H1 (cell line): Measurements from ENCODE around the gene SERAC1. TPM values are rescaled to one million over a fixed set of nuclear protein-coding genes. Genes with fewer than 3 reads are reported as not detected.

Source experiments
- CTCF ChIA-PET: fragments of 300-600 bp; sonication (Branson Sonifier 250); formaldehyde crosslinking; loops from one replicate; lab custom pipeline; 2021; ENCODE audit not compliant: partially characterized antibody; lab: Charles Lee
- POLR2A ChIA-PET: fragments of 300-600 bp; sonication (Branson Sonifier 250); formaldehyde crosslinking; loops from one replicate; lab custom pipeline; 2021; ENCODE audit warnings: inconsistent platforms; ENCODE audit not compliant: partially characterized antibody; lab: Charles Lee
- DNase-seq, 2 experiments: peaks; one replicate each; pipeline versions ENCODE4 v3.0.0 to v3.0.0-alpha.2; 2010 to 2022; ENCODE audit warnings: low spot score in 2 of 2, low read depth in 1 of 2, mixed read lengths in 1 of 2
- FAIRE-seq: peaks from 2 replicates; lab custom pipeline; 2011; peaks lifted over from hg19 to GRCh38; lab: Jason Lieb, UNC
- H2AFZ ChIP-seq: 2 replicates; pipeline ENCODE4 v1.8.1; 2012; ENCODE audit warnings: low read length, inconsistent platforms
- H2AK5ac ChIP-seq: 2 replicates; pipeline ENCODE4 v1.6.1; 2013; ENCODE audit warnings: low read depth, low read length
- H2BK120ac ChIP-seq: replicated peaks from 2 replicates; pipeline ENCODE3; 2013; ENCODE audit warnings: low read depth, low read length, inconsistent platforms
- H2BK12ac ChIP-seq: 2 replicates; pipeline ENCODE4 v1.6.1; 2013; ENCODE audit warnings: low read depth, low read length
- H2BK15ac ChIP-seq: 2 replicates; pipeline ENCODE4 v1.6.1; 2013; ENCODE audit warnings: low read length
- H2BK20ac ChIP-seq: 2 replicates; pipeline ENCODE4 v1.6.1; 2013; ENCODE audit warnings: low read length
- H2BK5ac ChIP-seq: 2 replicates; pipeline ENCODE4 v1.6.1; 2013; ENCODE audit warnings: low read depth, low read length
- H3K14ac ChIP-seq: 2 replicates; pipeline ENCODE4 v1.6.1; 2013; ENCODE audit warnings: inconsistent platforms; ENCODE audit not compliant: insufficient read length
- H3K18ac ChIP-seq: 2 replicates; pipeline ENCODE4 v1.6.1; 2013; ENCODE audit warnings: low read length; ENCODE audit errors: extremely low read depth
- H3K23ac ChIP-seq: 2 replicates; pipeline ENCODE4 v1.6.1; 2013; ENCODE audit warnings: inconsistent platforms; ENCODE audit not compliant: insufficient read length
- H3K23me2 ChIP-seq: 2 replicates; pipeline ENCODE4 v1.6.1; 2013; ENCODE audit warnings: low read depth, low read length
- H3K27ac ChIP-seq: 2 replicates; pipeline ENCODE4 v1.6.1; 2011; ENCODE audit warnings: low read depth, low read length, inconsistent platforms
- H3K27me3 ChIP-seq, 4 experiments: replicated peaks in 1 of 4; 1 replicate in 1 of 4; 2 replicates in 3 of 4; pipeline versions ENCODE4 v1.6.1 to v1.8.1; 2011 to 2013; ENCODE audit warnings: low read length in 3 of 4, mild to moderate bottlenecking in 3 of 4, inconsistent platforms in 2 of 4, mixed read lengths in 2 of 4, moderate library complexity in 1 of 4; ENCODE audit not compliant: control insufficient read depth in 3 of 4, insufficient read depth in 3 of 4; ENCODE audit errors: extremely low read depth in 1 of 4
- H3K36me3 ChIP-seq, 4 experiments: 2 replicates each; pipeline versions ENCODE4 v1.6.1 to v1.8.1; 2011 to 2013; ENCODE audit warnings: mild to moderate bottlenecking in 4 of 4, low read length in 3 of 4, moderate library complexity in 2 of 4, control low read depth in 1 of 4, inconsistent platforms in 1 of 4; ENCODE audit not compliant: insufficient read depth in 4 of 4, control insufficient read depth in 2 of 4
- H3K4ac ChIP-seq: replicated peaks from 2 replicates; pipeline ENCODE3; 2013; ENCODE audit warnings: low read length, low read depth, mixed read lengths, inconsistent platforms; ENCODE audit not compliant: insufficient read length
- H3K4me1 ChIP-seq, 4 experiments: replicated peaks in 1 of 4; 1 replicate in 1 of 4; 2 replicates in 3 of 4; pipeline versions ENCODE4 v1.6.1 to v1.8.1; 2011 to 2013; ENCODE audit warnings: low read length in 3 of 4, inconsistent platforms in 2 of 4, mixed read lengths in 1 of 4; ENCODE audit not compliant: insufficient read depth in 4 of 4, control insufficient read depth in 3 of 4
- H3K4me2 ChIP-seq, 2 experiments: 2 replicates each; pipeline versions ENCODE4 v1.6.1 to v1.8.1; 2011 to 2013; ENCODE audit warnings: low read depth in 2 of 2, low read length in 2 of 2, control low read depth in 1 of 2, inconsistent platforms in 1 of 2, mild to moderate bottlenecking in 1 of 2; ENCODE audit not compliant: insufficient read depth in 1 of 2
- H3K4me3 ChIP-seq, 4 experiments: fragments of 200-600, 300-600 bp in 1 of 4; sonication (generic), shearing (Covaris generic), sonication (Bioruptor Twin) in 1 of 4; 2 replicates each; pipeline versions ENCODE4 v1.5.1 to v1.8.1; 2011 to 2016; ENCODE audit warnings: low read length in 4 of 4, low read depth in 3 of 4, control low read depth in 2 of 4, inconsistent platforms in 2 of 4, mild to moderate bottlenecking in 2 of 4, mixed read lengths in 1 of 4, moderate library complexity in 1 of 4; ENCODE audit not compliant: insufficient read depth in 2 of 4; ENCODE audit errors: extremely low read depth in 1 of 4
- H3K56ac ChIP-seq: replicated peaks from 2 replicates; pipeline ENCODE3; 2013; ENCODE audit warnings: low read depth, mild to moderate bottlenecking, mixed read lengths, low read length, inconsistent platforms; ENCODE audit not compliant: insufficient read length
- H3K79me1 ChIP-seq: 2 replicates; pipeline ENCODE4 v1.6.1; 2013; ENCODE audit warnings: low read depth, low read length, control low read depth
- H3K79me2 ChIP-seq, 2 experiments: 2 replicates each; pipeline versions ENCODE4 v1.6.1 to v1.8.1; 2012 to 2013; ENCODE audit warnings: low read length in 2 of 2, mild to moderate bottlenecking in 2 of 2, inconsistent platforms in 1 of 2; ENCODE audit not compliant: insufficient read depth in 2 of 2, control insufficient read depth in 1 of 2
- H3K9ac ChIP-seq, 4 experiments: replicated peaks in 1 of 4; 1 replicate in 1 of 4; 2 replicates in 3 of 4; pipeline versions ENCODE4 v1.6.1 to v1.8.1; 2011 to 2013; ENCODE audit warnings: low read depth in 3 of 4, low read length in 3 of 4, control low read depth in 2 of 4, mild to moderate bottlenecking in 2 of 4, moderate library complexity in 2 of 4, inconsistent platforms in 1 of 4; ENCODE audit errors: extremely low read depth in 1 of 4
- H3K9me3 ChIP-seq, 2 experiments: 2 replicates each; pipeline versions ENCODE4 v1.6.1 to v1.8.1; 2012 to 2013; ENCODE audit warnings: mild to moderate bottlenecking in 2 of 2, moderate library complexity in 2 of 2, control low read depth in 1 of 2, inconsistent platforms in 1 of 2, low read depth in 1 of 2, low read length in 1 of 2, mixed read lengths in 1 of 2; ENCODE audit not compliant: insufficient read depth in 2 of 2
- H4K20me1 ChIP-seq, 2 experiments: replicated peaks in 1 of 2; 2 replicates each; pipeline versions ENCODE3 to v1.8.1; 2011 to 2013; ENCODE audit warnings: inconsistent platforms in 2 of 2, low read length in 2 of 2, mild to moderate bottlenecking in 1 of 2; ENCODE audit not compliant: insufficient read depth in 2 of 2, control insufficient read depth in 1 of 2
- H4K5ac ChIP-seq: 2 replicates; pipeline ENCODE4 v1.6.1; 2013; ENCODE audit warnings: low read length, low read depth, mixed read lengths, inconsistent platforms; ENCODE audit not compliant: insufficient read length
- H4K8ac ChIP-seq: 2 replicates; pipeline ENCODE4 v1.8.0; 2013; ENCODE audit warnings: mild to moderate bottlenecking, moderate library complexity, low read length, inconsistent platforms; ENCODE audit not compliant: insufficient read depth; ENCODE audit errors: extremely low read depth
- H4K91ac ChIP-seq: replicated peaks from 2 replicates; pipeline ENCODE3; 2013; ENCODE audit warnings: low read length, mixed read lengths, inconsistent platforms; ENCODE audit not compliant: insufficient read length
- CBX8 ChIP-seq: fragments of 300-800, 300-1000 bp; sonication (generic); IDR thresholded peaks from 2 replicates; pipeline ENCODE4 v1.7.1; 2016; ENCODE audit warnings: low read depth, low read length, borderline replicate concordance
- CHD2 ChIP-seq: IDR thresholded peaks from 2 replicates; pipeline ENCODE4 v1.6.1; 2012; ENCODE audit warnings: low read length, improper control_type of control experiment
- EP300 ChIP-seq, 2 experiments: IDR thresholded peaks; 1 replicate in 1 of 2; 2 replicates in 1 of 2; pipeline ENCODE4 v1.6.1; 2011 to 2012; ENCODE audit warnings: low read depth in 2 of 2, low read length in 2 of 2, mild to moderate bottlenecking in 2 of 2, borderline replicate concordance in 1 of 2, inconsistent platforms in 1 of 2, moderate library complexity in 1 of 2
- GABPA ChIP-seq: IDR thresholded peaks from 2 replicates; pipeline ENCODE4 v1.6.1; 2011; ENCODE audit warnings: mild to moderate bottlenecking, low read length, moderate library complexity, borderline replicate concordance; ENCODE audit not compliant: insufficient read depth
- JUND ChIP-seq: IDR thresholded peaks from 2 replicates; pipeline ENCODE4 v1.6.1; 2011; ENCODE audit warnings: mild to moderate bottlenecking, improper control_type of control experiment, low read length
- KDM5A ChIP-seq: fragments of 200-600 bp; IDR thresholded peaks from 2 replicates; pipeline ENCODE4 v1.7.1; 2012; ENCODE audit warnings: mild to moderate bottlenecking, low read length, inconsistent platforms, mixed read lengths
- NANOG ChIP-seq: IDR thresholded peaks from 2 replicates; pipeline ENCODE4 v1.6.1; 2011; ENCODE audit warnings: low read length, low read depth, mild to moderate bottlenecking, inconsistent platforms; ENCODE audit not compliant: insufficient read depth, poor library complexity, severe bottlenecking
- POU5F1 ChIP-seq: IDR thresholded peaks from 2 replicates; pipeline ENCODE4 v1.6.1; 2011; ENCODE audit warnings: low read depth, mild to moderate bottlenecking, low read length, moderate library complexity
- SAP30 ChIP-seq: fragments of 300-600 bp; sonication (generic); IDR thresholded peaks from 2 replicates; pipeline ENCODE4 v1.7.1; 2012; ENCODE audit warnings: low read length, moderate library complexity, mild to moderate bottlenecking, inconsistent platforms; ENCODE audit not compliant: insufficient read depth, insufficient replicate concordance
- SIX5 ChIP-seq: IDR thresholded peaks from 2 replicates; pipeline ENCODE4 v1.6.1; 2011; ENCODE audit warnings: mild to moderate bottlenecking, low read depth, low read length
- SP4 ChIP-seq: IDR thresholded peaks from 2 replicates; pipeline ENCODE4 v1.6.1; 2012; ENCODE audit warnings: low read length, inconsistent platforms
- YY1 ChIP-seq: IDR thresholded peaks from 2 replicates; pipeline ENCODE4 v1.6.1; 2011; ENCODE audit warnings: low read depth, mild to moderate bottlenecking, low read length
- WGBS, 2 experiments: shearing (Covaris generic) in 1 of 2; methylation state at CpG; one replicate each; pipeline versions ENCODE4 v1.1.6 to v1.1.7; 2013 to 2015; ENCODE audit warnings: low lambda C conversion rate in 2 of 2, mixed read lengths in 2 of 2, inconsistent platforms in 1 of 2, low coverage in 1 of 2, missing lambda C conversion rate in 1 of 2; ENCODE audit not compliant: insufficient replicate concordance in 2 of 2, insufficient coverage in 1 of 2, insufficient read length in 1 of 2; ENCODE audit errors: extremely low coverage in 1 of 2, missing lambda C conversion rate in 1 of 2; 5-methylcytosine and 5-hydroxymethylcytosine counted together
- polyA plus RNA-seq, 7 experiments: library from polyadenylated mRNA; depleted of rRNA in 3 of 7; stranded (reverse) in 5 of 7; unstranded in 2 of 7; fragments of >200 nt in 5 of 7; fragments of 200-250 nt in 2 of 7; gene quantifications; 1 replicate in 5 of 7; 2 replicates in 1 of 7; 4 replicates in 1 of 7; pipeline versions ENCODE4 v1.2.1 to v1.2.3, GENCODE V29; 2011 to 2013; ENCODE audit warnings: missing spikeins in 2 of 7, mixed read lengths in 2 of 7
- total RNA-seq: library from RNA; stranded (reverse); fragmentation: NEBNext Ultra II Directional; extraction: Animal tissue kit (Norgen Biotek cat#: 25700); gene quantifications from 2 replicates; pipeline ENCODE4 v1.2.1, GENCODE V29; 2021
- TF ChIP-seq, protein P1 (sequence below): IDR thresholded peaks from 2 replicates; pipeline ENCODE4 v1.6.1; 2011; ENCODE audit warnings: low read length, improper control_type of control experiment

SERAC1 gene
- total and polyA plus RNA-seq, 2 of the 8 experiments (the other 6 are each of a cell fraction or from before 2014, with no cell fraction given) = 7.3 to 9.0 TPM

DNA sequence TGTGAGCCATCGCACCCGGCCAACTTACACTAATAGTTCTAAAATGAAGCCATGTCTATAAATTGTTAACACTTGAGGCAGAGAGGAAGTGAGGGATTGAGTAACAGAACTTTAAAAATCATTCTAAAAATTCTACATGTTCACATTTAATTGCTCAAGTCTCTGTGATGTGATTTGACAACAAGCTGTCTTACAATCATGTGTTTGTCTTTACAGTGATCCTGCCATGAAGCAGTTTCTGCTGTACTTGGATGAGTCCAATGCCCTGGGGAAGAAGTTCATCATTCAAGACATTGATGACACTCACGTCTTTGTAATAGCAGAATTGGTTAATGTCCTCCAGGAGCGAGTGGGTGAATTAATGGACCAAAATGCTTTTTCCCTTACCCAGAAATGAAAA, 23.7 kb upstream of the SERAC1 start:
- H3K79me1 ChIP-seq = no peaks in the 10 kb centered on the region
- no peak overlapping the region for H3K56ac ChIP-seq
- H4K5ac ChIP-seq = no peak overlapping the region
- ChIA-PET CTCF (interaction anchor here (0.6 to 1.3 kb wide), 2 partner anchors 21 to 48 kb away, joined by 3 to 5 read pairs; no protein-coding TSS in a partner anchor), POLR2A (interaction anchor here (0.6 to 1.4 kb wide), 2 partner anchors 9 to 74 kb away, joined by 3 read pairs; no protein-coding TSS in a partner anchor)
- no peak overlapping the region for H2AK5ac ChIP-seq
- no peak overlapping the region for H2BK12ac ChIP-seq
- no peak overlapping the region for H2AFZ ChIP-seq
- no peak overlapping the region for H3K18ac ChIP-seq
- H3K36me3 ChIP-seq = peaks cover 0 to 21% (median 5%) of the 10 kb centered on the region in 4 experiments; a peak in 4 of 8 replicates
- H2BK5ac ChIP-seq = no peak overlapping the region
- H2BK20ac ChIP-seq = no peak overlapping the region
- DNase-seq = no peak
- no peak overlapping the region for H3K27ac ChIP-seq
- no peaks in the 10 kb centered on the region for H4K20me1 ChIP-seq
- H2BK15ac ChIP-seq = no peak overlapping the region
- no peak overlapping the region for H2BK120ac ChIP-seq
- no peak overlapping the region for H3K4me2 ChIP-seq
- no peaks in the 10 kb centered on the region for H3K23me2 ChIP-seq
- H3K23ac ChIP-seq = no peak overlapping the region
- no peaks in the 10 kb centered on the region for H3K79me2 ChIP-seq
- H3K14ac ChIP-seq = no peak overlapping the region
- H3K9me3 ChIP-seq = peaks cover 5 to 7% of the 10 kb centered on the region in 2 experiments; a peak in 2 of 4 replicates
- H3K27me3 ChIP-seq = no peaks in the 10 kb centered on the region
- no peak for FAIRE-seq
- no peak overlapping the region for H3K4me3 ChIP-seq
- H3K9ac ChIP-seq = no peak overlapping the region
- WGBS, 2 experiments = 94% methylated on average over 4 of the region's 4 CpGs; no CpG with 5 or more reads in 1 of the 2 experiments
- H4K91ac ChIP-seq = no peak overlapping the region
- peaks cover 0 to 10% (median 3%) of the 10 kb centered on the region in 4 experiments; a peak in 3 of 7 replicates for H3K4me1 ChIP-seq
- no peak overlapping the region for H4K8ac ChIP-seq
- H3K4ac ChIP-seq = no peak overlapping the region
- TF ChIP-seq GABPA (no peak), JUND (no peak), CBX8 (no peak), SIX5 (no peak), POU5F1 (no peak), YY1 (no peak), SP4 (no peak), KDM5A (no peak), EP300 (IDR thresholded peaks at IDR 0.05; ENCODE audit: borderline replicate concordance in 1 of 2, low read depth in 2 of 2, low read length in 2 of 2) (no peak), NANOG (no peak), SAP30 (no peak), CHD2 (no peak)
- TF ChIP-seq, protein P1, sequence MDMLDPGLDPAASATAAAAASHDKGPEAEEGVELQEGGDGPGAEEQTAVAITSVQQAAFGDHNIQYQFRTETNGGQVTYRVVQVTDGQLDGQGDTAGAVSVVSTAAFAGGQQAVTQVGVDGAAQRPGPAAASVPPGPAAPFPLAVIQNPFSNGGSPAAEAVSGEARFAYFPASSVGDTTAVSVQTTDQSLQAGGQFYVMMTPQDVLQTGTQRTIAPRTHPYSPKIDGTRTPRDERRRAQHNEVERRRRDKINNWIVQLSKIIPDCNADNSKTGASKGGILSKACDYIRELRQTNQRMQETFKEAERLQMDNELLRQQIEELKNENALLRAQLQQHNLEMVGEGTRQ = no peak
